H1 (cell line): ENCODE data around the gene RHOV.

Experiments used
- ATF2 ChIP-seq: IDR thresholded peaks from 2 replicates; pipeline ENCODE4 v1.6.1; 2012; ENCODE audit warnings: low read length, inconsistent platforms
- CREB1 ChIP-seq: IDR thresholded peaks from 2 replicates; pipeline ENCODE4 v1.6.1; 2012; ENCODE audit warnings: inconsistent platforms
- HDAC6 ChIP-seq: IDR thresholded peaks from one replicate; pipeline ENCODE4 v1.7.1; 2012; ENCODE audit warnings: low read depth, mild to moderate bottlenecking, inconsistent platforms, low read length, moderate library complexity
- RAD21 ChIP-seq, 2 experiments: IDR thresholded peaks in 1 of 2; conservative IDR thresholded peaks in 1 of 2; 2 replicates each; pipeline ENCODE4 v1.6.1; 2011; ENCODE audit warnings: low read depth in 2 of 2, low read length in 2 of 2, improper control_type of control experiment in 1 of 2, inconsistent platforms in 1 of 2, mild to moderate bottlenecking in 1 of 2, moderate library complexity in 1 of 2
- RBBP5 ChIP-seq: IDR thresholded peaks from 2 replicates; pipeline ENCODE4 v1.7.1; 2012; ENCODE audit warnings: low read depth, mild to moderate bottlenecking, inconsistent platforms, low read length, moderate library complexity, borderline replicate concordance
- RFX5 ChIP-seq: IDR thresholded peaks from 2 replicates; pipeline ENCODE4 v1.6.1; 2011; ENCODE audit warnings: low read depth, low read length, improper control_type of control experiment, borderline replicate concordance
- YY1 ChIP-seq: IDR thresholded peaks from 2 replicates; pipeline ENCODE4 v1.6.1; 2011; ENCODE audit warnings: low read depth, mild to moderate bottlenecking, low read length
- TF ChIP-seq, protein P1 (sequence below), 3 experiments: IDR thresholded peaks; 1 replicate in 2 of 3; 2 replicates in 1 of 3; pipeline versions ENCODE4 v1.5.1 to v1.6.1; 2011; ENCODE audit warnings: low read length in 3 of 3, mild to moderate bottlenecking in 3 of 3, inconsistent platforms in 2 of 3, low read depth in 1 of 3, moderate library complexity in 1 of 3; ENCODE audit not compliant: insufficient read depth in 1 of 3; ENCODE audit errors: control extremely low read depth in 1 of 3
- TF ChIP-seq, protein P2 (sequence below): IDR thresholded peaks from 2 replicates; pipeline ENCODE4 v1.6.1; 2011; ENCODE audit warnings: low read depth, mild to moderate bottlenecking, low read length; ENCODE audit not compliant: insufficient read depth
- TF ChIP-seq, protein P3 (sequence below): IDR thresholded peaks from 2 replicates; pipeline ENCODE4 v1.6.1; 2011; ENCODE audit warnings: low read length, improper control_type of control experiment
- TF ChIP-seq, protein P4 (sequence below): IDR thresholded peaks from 2 replicates; pipeline ENCODE4 v1.6.1; 2012; ENCODE audit warnings: inconsistent platforms

GRCh38 chr15:40891810-40892446 lies 17.9 kb upstream of the RHOV start:
- TF ChIP-seq RBBP5 (no peak), RAD21 (IDR thresholded peaks at IDR 0.05 in 1 of 2, conservative IDR thresholded peaks at IDR 0.05 in 1 of 2; ENCODE audit: low read depth in 2 of 2, low read length in 2 of 2) (peak; percentile 66 to 74), YY1 (no peak), ATF2 (no peak), CREB1 (no peak), HDAC6 (no peak), RFX5 (no peak)
- TF ChIP-seq, protein P1, sequence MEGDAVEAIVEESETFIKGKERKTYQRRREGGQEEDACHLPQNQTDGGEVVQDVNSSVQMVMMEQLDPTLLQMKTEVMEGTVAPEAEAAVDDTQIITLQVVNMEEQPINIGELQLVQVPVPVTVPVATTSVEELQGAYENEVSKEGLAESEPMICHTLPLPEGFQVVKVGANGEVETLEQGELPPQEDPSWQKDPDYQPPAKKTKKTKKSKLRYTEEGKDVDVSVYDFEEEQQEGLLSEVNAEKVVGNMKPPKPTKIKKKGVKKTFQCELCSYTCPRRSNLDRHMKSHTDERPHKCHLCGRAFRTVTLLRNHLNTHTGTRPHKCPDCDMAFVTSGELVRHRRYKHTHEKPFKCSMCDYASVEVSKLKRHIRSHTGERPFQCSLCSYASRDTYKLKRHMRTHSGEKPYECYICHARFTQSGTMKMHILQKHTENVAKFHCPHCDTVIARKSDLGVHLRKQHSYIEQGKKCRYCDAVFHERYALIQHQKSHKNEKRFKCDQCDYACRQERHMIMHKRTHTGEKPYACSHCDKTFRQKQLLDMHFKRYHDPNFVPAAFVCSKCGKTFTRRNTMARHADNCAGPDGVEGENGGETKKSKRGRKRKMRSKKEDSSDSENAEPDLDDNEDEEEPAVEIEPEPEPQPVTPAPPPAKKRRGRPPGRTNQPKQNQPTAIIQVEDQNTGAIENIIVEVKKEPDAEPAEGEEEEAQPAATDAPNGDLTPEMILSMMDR (IDR thresholded peaks at IDR 0.05; ENCODE audit: control extremely low read depth in 1 of 3, insufficient read depth in 1 of 3, low read depth in 1 of 3, low read length in 3 of 3), result peak; percentile 51 to 77 (median 64)
- TF ChIP-seq, protein P2, sequence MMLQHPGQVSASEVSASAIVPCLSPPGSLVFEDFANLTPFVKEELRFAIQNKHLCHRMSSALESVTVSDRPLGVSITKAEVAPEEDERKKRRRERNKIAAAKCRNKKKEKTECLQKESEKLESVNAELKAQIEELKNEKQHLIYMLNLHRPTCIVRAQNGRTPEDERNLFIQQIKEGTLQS, result no peak
- TF ChIP-seq, protein P3, sequence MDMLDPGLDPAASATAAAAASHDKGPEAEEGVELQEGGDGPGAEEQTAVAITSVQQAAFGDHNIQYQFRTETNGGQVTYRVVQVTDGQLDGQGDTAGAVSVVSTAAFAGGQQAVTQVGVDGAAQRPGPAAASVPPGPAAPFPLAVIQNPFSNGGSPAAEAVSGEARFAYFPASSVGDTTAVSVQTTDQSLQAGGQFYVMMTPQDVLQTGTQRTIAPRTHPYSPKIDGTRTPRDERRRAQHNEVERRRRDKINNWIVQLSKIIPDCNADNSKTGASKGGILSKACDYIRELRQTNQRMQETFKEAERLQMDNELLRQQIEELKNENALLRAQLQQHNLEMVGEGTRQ, result no peak
- TF ChIP-seq, protein P4, sequence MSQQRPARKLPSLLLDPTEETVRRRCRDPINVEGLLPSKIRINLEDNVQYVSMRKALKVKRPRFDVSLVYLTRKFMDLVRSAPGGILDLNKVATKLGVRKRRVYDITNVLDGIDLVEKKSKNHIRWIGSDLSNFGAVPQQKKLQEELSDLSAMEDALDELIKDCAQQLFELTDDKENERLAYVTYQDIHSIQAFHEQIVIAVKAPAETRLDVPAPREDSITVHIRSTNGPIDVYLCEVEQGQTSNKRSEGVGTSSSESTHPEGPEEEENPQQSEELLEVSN, result no peak
